ENCODE results near the gene ETV6.

Gene ETV6

DNA sequence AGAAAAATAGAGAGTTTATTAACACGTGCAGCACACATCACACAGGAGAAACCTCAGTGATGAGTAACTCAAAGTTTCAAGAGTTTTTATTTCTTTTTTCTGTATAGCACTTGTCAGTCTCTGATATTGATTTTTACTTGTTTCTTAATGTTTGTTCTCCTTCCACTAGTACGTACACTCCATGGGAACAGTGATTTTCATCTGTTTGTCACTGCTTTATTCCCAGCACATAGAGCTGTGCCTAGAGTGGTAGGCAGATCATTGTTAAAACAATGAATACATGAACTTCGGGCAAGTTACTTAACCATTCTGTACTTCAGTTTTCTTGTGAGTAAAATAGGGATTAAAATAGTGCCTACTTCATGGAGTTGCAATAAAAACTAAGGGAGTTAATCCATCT lies 46.6 kb downstream of the ETV6 start:
- DNase-seq, result no peak

DNA sequence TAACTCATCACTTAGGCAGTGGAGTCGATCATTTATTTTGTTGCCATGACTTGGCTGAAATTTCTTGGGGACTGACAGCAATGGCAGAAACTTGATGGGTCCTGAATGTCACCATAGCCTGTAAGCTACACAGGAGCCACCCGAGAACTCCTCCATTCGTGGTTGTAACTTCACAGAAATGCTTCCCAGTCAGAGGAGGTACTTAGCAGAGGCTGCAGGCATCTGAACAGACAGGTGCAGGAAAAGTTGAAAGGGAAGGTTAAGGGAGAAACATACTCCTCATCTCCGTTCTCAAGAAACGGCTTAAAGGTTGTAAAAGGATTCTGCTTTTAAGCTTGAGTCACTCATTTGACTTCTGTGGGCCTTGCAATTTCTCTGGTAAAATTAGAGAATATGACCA lies 47.7 kb downstream of the ETV6 start:
- DNase-seq, result no peak

DNA sequence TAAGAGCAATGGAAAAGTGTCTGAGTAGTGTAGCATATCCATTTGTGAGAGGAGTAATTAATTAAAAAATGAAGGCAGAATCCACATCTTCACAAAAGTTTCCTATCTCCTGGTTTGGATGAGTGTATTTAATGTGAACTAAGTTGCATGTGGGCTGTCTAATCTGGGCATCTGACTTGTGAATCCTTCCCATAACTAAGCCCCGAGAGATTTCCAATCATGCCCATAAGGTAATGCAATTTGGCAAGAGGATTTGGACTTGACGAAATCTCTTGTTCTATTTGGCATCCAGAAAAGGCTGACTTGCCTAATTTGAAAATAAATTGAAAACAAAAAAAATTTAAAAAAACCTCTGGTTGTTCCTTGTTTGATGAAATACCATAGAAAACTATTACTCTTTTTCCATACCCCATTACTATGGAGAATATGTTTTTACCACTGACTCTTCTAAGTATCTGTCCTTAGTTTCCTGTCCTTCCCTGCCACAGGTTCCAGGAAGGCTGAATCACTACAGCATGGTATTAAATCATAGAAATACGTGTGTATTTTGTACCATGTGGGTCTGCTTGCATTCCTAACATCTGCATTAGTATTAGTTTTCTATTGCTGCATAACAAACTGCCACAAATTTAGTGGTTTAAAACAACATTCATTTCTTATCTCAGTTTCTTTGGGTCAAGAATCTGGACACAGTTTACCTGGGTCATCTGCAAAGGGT lies 48.4 kb downstream of the ETV6 start:
- DNase-seq, result no peak

DNA sequence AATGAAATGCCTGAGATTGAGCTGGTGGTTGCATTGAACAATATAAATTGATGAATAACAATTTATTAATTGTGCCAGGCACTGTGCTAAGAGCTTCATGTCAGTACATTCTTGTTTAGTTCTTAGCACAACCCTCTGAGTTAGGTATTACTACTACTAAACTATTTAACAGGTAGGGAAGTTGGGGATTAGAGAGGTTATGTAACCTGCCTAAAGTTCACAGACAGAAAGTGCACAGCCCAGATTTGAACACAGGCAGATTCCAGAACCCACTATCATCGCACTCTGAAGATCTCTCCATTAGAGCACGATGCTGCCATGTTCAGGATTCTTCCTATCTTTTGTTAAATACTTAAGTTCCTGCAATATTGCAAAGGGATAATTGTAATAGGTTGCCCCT lies 49.3 kb downstream of the ETV6 start:
- DNase-seq, result no peak

DNA sequence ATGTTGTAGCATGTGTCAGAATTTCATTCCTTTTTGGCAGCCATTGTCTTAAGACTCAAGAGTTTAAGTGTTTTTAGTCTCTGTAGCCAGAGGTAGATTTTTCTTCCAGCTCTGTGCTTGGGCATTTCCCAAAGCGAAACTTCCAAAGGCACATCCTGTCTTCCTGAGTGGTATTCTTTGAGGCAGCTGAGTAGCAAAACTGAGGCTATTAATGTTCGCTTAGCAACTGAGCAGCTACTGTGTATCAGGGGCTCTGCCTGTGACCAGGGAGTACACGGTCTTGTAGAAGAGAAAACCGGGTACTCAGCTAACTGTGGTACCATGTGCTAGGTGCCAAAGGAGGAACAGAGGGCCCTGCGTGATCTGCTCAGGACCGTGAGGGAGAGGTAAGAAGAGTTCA lies 52.0 kb downstream of the ETV6 start:
- DNase-seq, result no peak

DNA sequence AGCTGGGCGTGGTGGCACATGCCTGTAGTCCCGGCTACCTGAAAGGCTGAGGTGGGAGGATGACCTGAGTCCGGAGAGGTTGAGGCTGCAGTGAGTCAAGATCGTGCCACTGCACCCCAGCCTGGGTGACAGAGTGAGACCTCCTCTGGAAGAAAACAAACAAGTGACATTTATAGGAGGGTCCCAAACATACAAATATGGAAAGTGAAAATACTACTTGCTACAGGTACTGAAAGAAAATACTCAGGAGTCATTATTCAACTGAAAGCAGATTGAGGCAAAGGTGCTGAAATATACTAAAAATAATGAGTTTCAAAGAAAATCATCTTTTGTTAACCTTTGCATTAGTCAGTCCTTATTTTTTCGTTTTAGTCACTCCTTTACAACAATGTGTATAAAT lies 53.5 kb downstream of the ETV6 start:
- DNase-seq, result no peak

DNA sequence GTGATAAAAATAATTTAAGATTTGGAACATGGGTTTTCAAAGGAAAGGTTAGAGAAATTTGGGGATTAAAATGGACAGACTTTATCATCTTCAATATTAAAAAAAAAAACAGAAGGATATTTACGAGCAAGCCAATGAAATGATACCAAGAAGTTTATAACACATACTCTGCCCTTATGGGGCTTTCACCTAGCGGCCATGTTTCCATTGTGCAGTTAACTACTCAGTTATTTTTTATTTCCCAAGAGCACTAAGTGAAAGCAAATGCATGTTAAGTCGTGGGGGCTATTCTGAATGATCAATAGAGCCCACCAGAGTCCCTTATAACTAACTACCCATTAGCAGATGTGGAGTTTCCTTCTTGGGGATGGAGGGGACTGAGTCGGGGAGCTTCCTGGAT lies 53.9 kb downstream of the ETV6 start:
- no peak for DNase-seq

DNA sequence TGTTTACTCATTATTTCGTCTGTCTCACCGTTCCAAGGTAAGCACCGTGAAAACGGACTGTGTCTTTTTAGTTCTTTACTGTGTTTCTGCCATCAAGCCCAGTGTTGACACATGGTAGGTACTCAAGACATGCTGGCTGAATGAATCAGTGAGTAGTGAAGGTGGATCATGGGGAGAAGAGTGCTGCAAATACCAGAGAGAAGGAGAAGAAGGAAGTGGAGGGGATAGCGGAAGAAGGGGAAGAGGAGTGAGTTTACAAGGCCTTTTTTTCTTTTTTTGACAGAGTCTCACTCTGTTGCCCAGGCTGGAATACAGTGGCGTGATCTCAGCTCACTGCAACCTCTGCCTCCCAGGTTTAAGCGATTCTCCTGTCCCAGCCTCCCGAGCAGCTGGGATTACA lies 54.6 kb downstream of the ETV6 start:
- peak in 2 of 4 experiments; percentile 40 for DNase-seq

DNA sequence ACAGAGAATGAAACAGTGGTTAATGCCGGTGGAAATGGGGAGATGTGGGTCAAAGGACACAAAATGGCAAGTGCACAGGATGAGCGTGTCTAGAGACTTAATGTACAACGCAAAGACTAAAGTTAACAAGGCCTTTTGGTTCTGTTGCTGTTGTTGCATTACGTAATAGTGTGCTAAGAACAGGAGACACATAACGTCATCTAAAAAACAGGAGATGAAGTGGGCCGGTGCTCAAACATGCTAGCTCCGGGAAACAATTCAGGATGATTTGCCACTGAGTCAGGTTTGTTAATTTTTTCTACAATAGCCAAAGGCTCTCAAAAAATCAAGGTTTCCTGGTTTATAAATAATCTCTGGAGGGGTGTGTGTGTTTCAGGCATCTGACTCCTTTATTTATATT lies 55.5 kb downstream of the ETV6 start:
- peak; percentile 37 to 70 (median 50) for DNase-seq

DNA sequence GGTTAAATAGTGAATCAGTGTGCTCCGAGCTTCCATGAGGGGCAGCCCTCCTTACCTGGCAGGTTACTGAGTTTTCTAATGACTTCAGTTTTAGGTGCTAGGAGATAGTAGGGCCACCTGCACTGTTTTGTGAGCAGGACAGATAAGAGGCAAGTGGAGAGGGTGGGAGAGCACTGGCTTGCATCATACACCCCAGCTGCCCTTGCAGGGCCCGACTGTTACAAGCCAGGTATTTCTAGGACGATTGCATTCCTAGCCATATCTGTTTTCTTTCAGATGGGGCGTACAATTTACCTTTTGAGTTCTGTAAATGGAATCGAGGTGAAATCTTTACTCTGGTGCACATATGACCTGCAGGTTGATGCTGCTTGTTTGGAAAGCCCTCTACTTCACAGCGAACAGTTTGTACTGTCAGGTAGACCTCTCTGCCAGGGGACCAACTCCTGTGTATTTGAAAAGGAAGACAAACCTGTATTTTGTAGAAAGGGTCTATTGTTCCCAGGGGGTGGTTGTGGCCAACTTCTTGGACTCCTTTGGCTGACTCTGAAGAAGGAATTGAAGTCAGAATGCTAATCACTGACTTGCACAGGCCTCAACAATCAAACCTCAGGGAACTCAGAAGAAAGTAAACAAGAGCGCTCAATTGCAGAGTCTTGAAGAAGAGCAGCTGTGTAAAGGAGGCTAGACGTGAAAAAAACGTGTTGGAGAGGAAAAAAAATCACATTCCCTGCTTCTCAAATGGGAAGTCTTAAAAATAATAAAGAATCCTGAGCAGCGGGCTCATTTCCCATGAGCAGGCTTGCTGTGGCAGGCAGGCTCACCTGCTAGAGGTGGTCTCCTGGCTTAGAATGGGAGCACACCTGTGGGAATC lies 57.3 kb downstream of the ETV6 start:
- DNase-seq, result no peak

DNA sequence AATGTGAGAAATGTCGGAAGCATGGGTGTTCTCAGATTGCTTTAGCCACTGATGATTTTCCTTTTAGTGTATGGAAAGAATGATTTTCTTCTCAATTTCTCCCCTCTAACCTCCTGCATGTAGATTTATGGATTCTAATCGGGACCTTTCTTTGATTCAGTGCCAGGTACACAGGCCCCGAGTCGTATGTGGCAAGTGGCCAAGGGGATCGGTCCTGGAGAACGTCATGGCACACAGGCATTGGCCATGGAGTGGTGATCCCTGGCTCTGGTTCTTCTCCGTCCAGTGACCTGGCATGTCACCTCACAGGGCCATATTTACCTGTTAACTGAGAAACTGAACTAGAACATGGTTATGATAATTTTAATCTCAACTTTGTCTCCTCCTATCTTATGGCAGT lies 58.1 kb downstream of the ETV6 start:
- no peak for DNase-seq

DNA sequence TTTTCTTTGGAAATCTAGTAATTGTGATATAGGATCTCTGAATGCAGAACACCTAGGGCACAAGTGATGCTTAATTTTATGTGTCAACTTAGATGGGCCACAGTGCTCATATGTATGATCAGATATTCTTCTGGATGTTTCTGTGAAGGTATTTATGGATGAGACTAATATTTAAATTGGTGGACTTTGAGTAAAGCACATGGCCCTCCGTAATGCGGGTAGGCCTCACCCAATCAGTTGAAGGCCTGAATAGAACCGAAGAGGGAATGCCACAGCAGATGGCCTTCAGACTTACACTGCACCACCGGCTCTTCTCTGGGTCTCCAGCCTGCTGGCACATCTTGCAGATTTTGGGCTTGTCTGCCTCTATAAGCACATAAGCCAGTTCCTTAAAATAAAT lies 60.0 kb downstream of the ETV6 start:
- peak in 1 of 4 experiments; percentile 41 for DNase-seq

DNA sequence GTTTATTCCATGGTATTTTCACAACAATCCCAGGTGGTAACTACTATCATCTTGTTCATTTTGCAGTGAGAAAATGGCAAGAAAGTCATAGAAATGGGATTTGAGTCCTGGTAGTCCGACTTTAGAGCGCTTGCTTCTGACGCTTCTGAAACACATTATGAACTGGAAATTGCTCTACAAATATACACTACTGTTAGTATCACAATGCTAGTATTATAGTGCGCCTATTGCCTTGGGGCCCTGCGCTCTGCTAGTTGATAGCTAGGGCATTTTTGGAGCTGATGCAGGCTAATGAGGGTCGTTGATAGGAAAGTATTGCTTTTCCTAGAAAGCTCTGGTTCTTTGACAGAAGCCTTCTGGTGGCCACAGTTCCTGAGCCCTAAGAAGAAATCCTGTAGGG lies 61.0 kb downstream of the ETV6 start:
- no peak for DNase-seq

DNA sequence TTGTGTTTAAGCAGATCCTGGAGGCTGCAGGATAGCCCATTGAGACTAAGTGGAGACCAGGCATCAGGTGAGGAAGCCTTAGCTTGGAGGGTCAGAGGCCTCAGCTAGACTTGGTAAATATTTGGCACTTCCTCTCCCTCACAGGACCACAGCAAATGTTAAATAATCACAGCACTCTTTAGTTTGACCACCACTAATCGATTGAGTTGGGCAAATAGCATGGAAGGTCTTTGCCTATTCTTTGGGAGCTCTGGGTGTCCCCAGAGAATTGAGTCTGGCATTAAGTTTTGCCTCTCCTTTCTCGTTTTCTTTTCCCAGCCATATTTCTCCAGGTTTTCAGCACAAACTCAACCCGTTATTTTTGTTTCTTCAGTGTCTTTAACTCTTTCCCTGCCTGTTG lies 61.4 kb downstream of the ETV6 start:
- DNase-seq, result no peak

DNA sequence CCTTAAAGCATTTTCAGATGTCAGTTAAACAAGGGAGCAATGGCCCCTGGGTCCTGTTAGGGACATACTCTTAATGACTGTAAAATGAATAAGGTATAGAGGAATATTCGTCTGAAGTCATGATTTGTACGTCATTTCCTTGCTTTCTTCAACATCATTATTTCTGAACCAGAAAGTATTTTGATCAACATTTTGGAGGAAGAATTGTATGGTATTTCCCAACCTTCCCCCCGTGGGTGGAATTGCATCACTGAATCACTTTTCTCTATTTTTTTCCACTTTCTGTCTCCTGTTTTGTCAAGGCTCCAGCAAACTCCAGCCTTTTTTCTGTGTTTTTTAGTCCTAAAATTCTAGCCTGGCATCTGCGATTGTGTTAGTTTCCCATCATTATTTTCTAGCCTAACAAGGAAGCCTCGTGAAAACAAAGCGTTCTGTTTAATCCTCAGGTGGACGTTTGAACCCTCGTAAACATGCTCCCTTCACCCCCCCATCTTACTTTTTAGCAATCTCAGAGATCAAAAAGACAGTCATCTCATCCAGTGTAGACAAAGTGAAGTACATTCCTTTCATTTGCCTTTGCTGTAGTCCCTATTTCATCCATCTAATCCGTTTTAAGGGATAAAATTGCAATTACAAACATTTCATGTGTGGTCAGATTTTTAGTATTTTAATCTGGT lies 62.3 kb downstream of the ETV6 start:
- DNase-seq, result peak; percentile 80 to 92 (median 88)

DNA sequence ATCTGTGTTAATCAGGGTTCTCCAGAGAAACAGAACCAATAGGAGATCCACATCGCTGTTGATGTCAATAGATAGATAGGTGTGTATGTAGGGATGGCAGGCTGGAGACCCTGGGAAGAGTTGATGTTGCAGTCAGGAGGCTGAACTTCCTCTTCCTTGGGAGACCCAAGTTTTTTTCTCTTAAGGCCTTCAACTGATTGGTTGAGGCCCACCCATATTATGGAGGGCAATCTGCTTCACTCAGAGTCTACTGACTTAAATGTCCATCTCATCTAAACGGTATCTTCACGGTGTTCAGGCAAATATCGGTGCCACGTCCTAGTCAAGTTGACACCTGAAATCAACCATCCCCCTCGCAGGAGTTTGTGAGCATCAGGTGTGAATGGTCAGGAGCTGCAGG lies 63.0 kb downstream of the ETV6 start:
- DNase-seq, result no peak

DNA sequence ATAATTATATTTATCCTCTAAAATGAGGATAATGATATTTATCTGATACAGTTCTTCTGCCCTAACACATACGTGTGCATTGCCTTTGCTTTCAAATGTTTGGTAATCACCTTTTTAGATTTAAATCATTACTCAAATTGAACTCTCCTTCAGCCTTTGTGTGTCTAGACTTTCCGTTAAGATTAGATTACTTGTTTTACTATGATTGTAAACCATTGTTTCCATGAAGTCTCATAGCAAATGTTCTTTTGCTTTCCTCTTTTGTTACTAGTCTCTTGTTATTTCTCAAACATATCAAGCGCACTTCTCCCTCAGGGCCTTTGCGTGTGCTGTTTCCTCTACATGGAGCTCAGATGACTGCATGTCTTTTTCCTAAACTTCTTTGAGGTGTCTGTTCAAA lies 63.7 kb downstream of the ETV6 start:
- DNase-seq, result no peak

DNA sequence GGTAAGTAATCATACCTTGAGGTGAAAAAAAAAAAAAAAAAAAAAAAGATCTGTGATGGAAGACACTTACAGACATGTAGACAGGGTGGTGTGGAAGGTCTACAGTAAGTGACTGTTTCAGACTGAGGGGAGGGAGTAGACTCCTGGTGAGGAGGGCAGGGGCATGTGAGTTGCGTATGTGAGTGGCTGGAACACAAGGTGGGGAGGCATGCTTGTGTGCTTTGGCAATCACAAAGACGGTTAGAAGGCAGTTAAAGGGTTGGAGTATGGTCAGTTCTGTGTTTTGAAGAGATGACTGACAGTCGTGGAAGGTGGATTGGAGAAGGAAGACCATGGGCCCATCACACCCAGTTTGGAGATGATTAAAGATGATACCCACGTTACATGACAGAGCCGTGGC lies 65.2 kb downstream of the ETV6 start:
- no peak for DNase-seq

DNA sequence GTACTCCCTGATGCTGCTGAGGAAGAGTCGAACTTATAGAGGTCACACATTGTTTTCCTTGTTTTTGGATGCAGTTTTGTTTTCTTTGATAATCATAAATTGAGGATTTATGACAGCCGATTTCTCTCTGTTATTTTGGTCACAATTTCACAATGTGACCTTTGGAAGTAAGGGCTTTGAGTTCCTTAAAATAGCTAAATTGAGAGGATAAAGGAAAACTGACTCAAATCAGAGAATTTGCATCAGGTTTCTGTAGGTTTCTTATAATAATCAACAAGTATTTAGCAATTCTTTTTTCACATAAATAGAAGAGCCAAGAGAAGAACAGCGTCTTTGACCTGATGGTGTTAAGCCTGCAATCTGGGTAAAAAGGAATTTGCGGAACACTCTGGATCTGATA lies 66.1 kb downstream of the ETV6 start:
- DNase-seq, result peak in 2 of 4 experiments; percentile 56 to 66

DNA sequence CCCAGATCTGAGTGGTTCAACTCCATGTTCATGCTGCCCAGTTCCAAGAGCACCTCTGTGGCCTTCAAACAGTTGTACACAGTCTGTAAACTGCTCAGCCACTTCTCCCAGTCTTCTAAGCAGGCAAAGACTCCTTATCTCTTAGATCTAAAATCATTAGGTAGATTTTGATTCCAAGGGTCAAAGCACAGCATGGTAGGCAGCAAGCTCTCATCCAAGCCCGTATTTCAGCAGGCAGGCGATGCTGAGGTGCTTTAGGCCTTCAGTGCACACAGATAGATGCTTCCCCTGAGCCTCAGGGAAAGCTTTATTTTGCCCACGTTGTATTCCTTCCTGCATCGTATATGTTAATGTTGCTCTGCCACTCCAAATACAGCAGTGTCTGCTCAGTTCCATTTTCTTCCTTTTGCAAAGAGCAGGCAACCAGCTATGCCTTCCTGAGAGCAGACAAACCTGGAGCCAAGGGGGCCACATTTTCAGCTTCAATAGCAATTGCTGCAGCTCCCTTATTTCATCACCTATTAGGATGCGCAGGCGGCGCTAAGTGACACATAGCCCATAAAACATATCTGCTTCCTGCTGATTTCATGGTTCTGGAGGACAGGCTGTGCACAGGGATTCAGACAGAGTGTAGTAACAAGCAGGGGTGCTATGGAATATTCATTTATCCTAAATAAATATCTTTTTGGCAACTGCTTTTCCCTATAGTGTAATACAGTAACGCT lies 67.5 kb downstream of the ETV6 start:
- DNase-seq, result peak; percentile 65 to 83 (median 76)

DNA sequence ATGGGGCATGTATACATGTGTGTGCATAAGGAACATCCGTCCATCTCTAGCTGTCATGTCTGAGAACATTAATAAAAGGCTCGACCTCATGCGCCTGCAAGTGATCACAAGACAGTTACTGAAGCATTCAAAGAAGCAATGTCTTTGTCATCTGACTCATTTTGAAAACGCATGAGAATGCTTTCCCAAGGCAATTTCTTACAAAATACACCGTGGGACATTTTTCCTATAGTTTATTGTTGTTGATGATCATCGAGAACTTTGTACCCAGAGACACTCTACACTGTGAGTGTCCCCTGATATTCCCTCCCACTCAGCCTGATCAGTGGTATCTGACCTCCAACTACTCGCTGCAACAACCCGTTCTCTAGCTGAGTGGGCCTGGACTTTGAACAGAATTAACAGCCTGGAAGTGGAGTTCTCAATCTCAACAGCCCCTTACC lies 68.1 kb downstream of the ETV6 start:
- DNase-seq, result peak; percentile 78 to 95 (median 86)

DNA sequence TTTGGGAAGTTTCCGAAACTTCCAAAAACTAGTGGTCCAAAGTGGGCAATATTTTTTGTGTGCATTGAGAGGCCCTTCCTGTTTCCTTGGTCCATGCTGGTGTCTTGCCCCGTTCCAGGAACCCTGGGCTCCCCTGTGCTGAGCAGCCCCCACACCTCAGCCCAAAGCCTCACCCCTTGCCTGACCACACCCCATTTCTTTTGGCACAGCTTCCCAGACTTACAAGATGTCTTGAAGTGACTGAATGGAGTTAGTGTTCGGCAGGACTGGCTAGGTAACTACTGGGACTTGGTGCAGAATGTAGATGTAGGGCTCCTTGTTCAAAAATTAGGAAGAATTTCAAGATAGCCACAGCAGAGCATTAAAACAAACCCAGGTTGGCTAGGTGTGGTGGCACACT lies 68.6 kb downstream of the ETV6 start:
- peak in 1 of 4 experiments; percentile 32 for DNase-seq

DNA sequence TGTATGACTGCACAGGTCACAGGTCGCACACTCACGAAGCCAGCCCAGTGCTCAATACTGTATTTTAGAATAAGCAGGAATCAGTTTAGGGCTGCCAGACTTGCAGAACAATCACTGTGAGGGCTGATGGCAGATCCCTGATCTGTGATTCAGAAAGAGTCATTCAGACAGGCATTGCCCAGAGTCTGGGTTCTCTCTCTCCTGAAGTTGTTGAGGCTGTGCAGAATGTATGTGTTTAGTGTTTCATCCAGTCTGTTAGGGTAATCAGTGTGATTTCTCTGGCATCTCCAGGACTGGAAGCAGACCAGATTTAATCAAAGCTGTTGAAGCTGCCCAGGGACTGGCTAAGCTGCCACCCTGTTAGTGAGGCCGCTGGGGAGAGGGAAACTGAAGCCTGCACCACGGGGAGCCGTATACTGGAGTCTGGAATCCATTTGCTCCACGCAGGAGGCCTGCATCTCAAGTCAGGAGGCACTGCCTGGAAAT lies 69.3 kb downstream of the ETV6 start:
- peak in 1 of 4 experiments; percentile 25 for DNase-seq

Measured in suppressor macrophage (primary cell).